ENCODE data around the gene RAPGEF1. TPM values are rescaled to one million over a fixed set of nuclear protein-coding genes. Genes with fewer than 3 reads are reported as not detected.

The RAPGEF1 gene
- total RNA-seq, 1 donor from 2014 or later = 19.8 TPM

DNA sequence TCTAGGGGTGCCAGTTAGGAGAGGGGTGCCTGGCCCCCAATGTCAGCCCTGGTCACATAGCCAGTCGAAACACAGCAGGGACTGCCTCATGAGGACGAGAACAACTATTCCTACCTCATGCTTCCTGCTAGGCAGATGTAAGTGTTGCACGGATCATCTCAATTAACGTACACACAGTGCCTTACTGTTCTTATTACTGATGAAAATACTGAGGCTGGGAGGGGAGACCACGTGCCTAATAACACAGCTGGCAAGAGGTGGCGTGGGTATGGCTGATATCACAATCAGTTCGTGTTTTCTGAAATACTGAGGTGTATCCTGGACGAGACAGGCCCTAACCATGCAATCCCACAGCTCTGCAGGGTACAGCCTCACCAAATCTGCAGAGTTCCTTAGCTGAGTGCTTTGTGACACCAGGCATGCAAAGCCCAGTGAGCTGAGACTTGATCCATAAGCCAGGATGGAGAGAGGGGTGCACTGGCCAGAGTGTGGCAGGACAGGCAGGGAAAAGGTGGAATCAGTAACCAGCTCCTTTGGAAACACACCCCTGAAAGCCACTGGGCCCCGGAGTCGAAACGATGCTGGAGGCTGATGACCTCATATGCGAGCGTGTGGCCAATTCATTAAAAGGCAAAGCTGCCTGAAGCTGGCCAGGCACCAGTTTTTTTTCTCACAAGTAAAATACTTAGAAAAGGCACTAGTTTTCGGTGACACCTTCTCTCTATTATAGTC lies 130.6 kb downstream of the RAPGEF1 start:
- Histone ChIP-seq H3K27me3 (ENCODE audit: control insufficient read depth in 3 of 3, insufficient read depth in 3 of 3, low read length in 3 of 3) (no peaks in the 10 kb centered on the region), H3K4me1 (ENCODE audit: control insufficient read depth in 3 of 3, insufficient read depth in 3 of 3, low read length in 3 of 3) (peaks cover 36 to 71% (median 51%) of the 10 kb centered on the region in 3 donors)

DNA sequence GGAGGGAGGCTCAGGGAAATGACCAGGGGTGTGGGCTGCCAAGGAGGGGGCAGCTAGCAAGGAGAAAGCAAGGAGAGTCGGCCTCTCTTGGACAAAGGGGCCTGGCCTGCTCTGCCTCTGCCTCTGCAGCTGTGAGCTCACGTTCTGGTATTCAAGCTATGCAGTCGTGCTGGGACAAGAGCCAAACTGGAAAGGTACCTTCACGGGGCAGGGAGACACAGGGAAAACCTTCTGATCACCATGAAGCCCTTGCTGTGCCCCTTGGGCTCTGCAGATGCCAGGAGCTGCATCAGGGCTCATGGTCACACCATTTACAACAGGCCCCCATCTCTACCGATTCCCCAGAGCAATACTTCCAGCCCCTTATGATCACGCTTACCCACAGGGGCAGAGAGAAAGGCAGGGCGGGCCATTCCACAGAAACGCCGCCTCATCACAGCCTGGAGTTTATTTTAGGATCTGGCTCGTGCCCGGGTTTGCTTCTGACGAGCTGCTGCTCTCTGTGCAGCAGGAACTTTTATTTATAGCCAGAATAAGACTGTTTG lies 131.3 kb downstream of the RAPGEF1 start:
- H3K4me1 ChIP-seq (ENCODE audit: control insufficient read depth in 3 of 3, insufficient read depth in 3 of 3, low read length in 3 of 3) = peaks cover 36 to 68% (median 51%) of the 10 kb centered on the region in 3 donors
- peak overlapping the region; percentile 60 to 66 (median 63) for H3K4me3 ChIP-seq (ENCODE audit: low read length in 3 of 3)
- no peaks in the 10 kb centered on the region for H3K27me3 ChIP-seq (ENCODE audit: control insufficient read depth in 3 of 3, insufficient read depth in 3 of 3, low read length in 3 of 3)
- H3K36me3 ChIP-seq (ENCODE audit: control insufficient read depth in 3 of 3, insufficient read depth in 3 of 3, low read length in 3 of 3) = peaks cover 34 to 40% (median 37%) of the 10 kb centered on the region in 3 donors
- H3K9me3 ChIP-seq (ENCODE audit: control insufficient read depth in 3 of 3, low read length in 3 of 3) = no peaks in the 10 kb centered on the region
- H3K9ac ChIP-seq (ENCODE audit: low read depth in 1 of 3, low read length in 3 of 3) = peak overlapping the region; percentile 71 to 87 (median 75)
- peak overlapping the region; percentile 91 for H3K27ac ChIP-seq (ENCODE audit: low read depth, low read length)

More for the DNA sequence above, 130.6 kb downstream of the RAPGEF1 start:
- peaks cover 31 to 37% (median 36%) of the 10 kb centered on the region in 3 donors for H3K36me3 ChIP-seq (ENCODE audit: control insufficient read depth in 3 of 3, insufficient read depth in 3 of 3, low read length in 3 of 3)
- no peaks in the 10 kb centered on the region for H3K9me3 ChIP-seq (ENCODE audit: control insufficient read depth in 3 of 3, low read length in 3 of 3)
- peak overlapping the region; percentile 11 to 66 (median 63) for H3K4me3 ChIP-seq (ENCODE audit: low read length in 3 of 3)
- peak overlapping the region; percentile 91 for H3K27ac ChIP-seq (ENCODE audit: low read depth, low read length)
- peak overlapping the region; percentile 15 to 87 (median 75) for H3K9ac ChIP-seq (ENCODE audit: low read depth in 1 of 3, low read length in 3 of 3)

DNA sequence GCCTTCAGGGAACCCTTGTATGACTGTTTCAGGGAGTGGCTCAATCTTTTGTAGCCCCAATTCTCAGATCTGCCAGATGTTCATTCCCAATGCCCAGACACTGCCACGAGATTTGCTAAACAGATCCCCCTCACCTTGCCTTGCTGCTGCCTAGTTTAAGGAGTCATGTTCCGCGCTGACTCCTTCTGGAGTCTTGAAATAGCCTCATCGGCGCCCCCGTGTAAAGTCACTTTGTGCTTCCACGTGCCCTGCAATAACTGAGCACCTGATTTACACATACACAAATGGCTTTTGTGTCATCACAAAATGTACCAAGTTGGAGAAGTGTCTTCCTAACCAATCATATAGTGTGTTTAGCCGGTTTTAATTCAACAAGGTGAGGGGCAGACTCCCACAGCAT lies 132.3 kb downstream of the RAPGEF1 start:
- H3K4me3 ChIP-seq (ENCODE audit: low read length in 3 of 3) = peak overlapping the region in 2 of 3 donors; percentile 51 to 63
- H3K27me3 ChIP-seq (ENCODE audit: control insufficient read depth in 3 of 3, insufficient read depth in 3 of 3, low read length in 3 of 3) = no peaks in the 10 kb centered on the region
- peaks cover 36 to 42% (median 36%) of the 10 kb centered on the region in 3 donors for H3K36me3 ChIP-seq (ENCODE audit: control insufficient read depth in 3 of 3, insufficient read depth in 3 of 3, low read length in 3 of 3)
- peak overlapping the region; percentile 91 for H3K27ac ChIP-seq (ENCODE audit: low read depth, low read length)
- peaks cover 36 to 59% (median 46%) of the 10 kb centered on the region in 3 donors for H3K4me1 ChIP-seq (ENCODE audit: control insufficient read depth in 3 of 3, insufficient read depth in 3 of 3, low read length in 3 of 3)
- H3K9me3 ChIP-seq (ENCODE audit: control insufficient read depth in 3 of 3, low read length in 3 of 3) = no peaks in the 10 kb centered on the region
- H3K9ac ChIP-seq (ENCODE audit: low read depth in 1 of 3, low read length in 3 of 3) = peak overlapping the region; percentile 71 to 87 (median 75)

DNA sequence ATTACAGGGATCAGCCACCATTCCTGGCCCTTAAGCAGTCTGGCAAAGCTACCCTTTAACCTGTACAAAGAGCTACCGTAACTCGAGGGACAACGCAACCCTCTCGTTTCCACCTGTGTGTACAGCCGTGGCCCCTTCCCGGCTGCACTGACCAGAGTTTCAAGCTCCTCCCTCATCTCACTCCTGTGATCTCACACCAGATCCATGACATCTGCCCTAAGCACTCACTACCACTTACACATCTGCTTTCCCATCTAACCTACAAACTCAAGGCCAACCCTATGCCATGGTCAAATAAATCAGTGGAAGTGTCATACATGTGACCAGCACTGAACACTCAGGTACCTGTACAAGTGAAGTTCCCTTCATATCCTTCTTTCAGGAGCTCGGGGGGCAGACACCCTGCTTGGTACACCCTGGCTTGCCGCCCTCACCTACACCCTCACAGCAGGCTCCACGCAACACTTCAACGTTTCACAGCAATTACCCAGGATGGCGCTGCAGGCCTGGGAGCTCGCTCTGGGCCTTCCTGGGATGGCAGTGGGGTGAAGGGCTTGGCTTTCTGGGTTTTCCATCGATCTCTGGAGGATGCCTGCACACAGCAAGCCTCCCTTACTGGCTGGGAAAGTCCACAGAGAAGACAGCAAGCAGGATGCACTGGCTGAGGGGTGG lies 132.8 kb downstream of the RAPGEF1 start:
- Histone ChIP-seq H3K4me3 (ENCODE audit: low read length in 3 of 3) (no peak overlapping the region), H3K9ac (ENCODE audit: low read depth in 1 of 3, low read length in 3 of 3) (no peak overlapping the region), H3K27ac (ENCODE audit: low read depth, low read length) (no peak overlapping the region), H3K27me3 (ENCODE audit: control insufficient read depth in 3 of 3, insufficient read depth in 3 of 3, low read length in 3 of 3) (no peaks in the 10 kb centered on the region), H3K4me1 (ENCODE audit: control insufficient read depth in 3 of 3, insufficient read depth in 3 of 3, low read length in 3 of 3) (peaks cover 36 to 54% (median 42%) of the 10 kb centered on the region in 3 donors), H3K9me3 (ENCODE audit: control insufficient read depth in 3 of 3, low read length in 3 of 3) (no peaks in the 10 kb centered on the region), H3K36me3 (ENCODE audit: control insufficient read depth in 3 of 3, insufficient read depth in 3 of 3, low read length in 3 of 3) (peaks cover 34 to 43% (median 38%) of the 10 kb centered on the region in 3 donors)

DNA sequence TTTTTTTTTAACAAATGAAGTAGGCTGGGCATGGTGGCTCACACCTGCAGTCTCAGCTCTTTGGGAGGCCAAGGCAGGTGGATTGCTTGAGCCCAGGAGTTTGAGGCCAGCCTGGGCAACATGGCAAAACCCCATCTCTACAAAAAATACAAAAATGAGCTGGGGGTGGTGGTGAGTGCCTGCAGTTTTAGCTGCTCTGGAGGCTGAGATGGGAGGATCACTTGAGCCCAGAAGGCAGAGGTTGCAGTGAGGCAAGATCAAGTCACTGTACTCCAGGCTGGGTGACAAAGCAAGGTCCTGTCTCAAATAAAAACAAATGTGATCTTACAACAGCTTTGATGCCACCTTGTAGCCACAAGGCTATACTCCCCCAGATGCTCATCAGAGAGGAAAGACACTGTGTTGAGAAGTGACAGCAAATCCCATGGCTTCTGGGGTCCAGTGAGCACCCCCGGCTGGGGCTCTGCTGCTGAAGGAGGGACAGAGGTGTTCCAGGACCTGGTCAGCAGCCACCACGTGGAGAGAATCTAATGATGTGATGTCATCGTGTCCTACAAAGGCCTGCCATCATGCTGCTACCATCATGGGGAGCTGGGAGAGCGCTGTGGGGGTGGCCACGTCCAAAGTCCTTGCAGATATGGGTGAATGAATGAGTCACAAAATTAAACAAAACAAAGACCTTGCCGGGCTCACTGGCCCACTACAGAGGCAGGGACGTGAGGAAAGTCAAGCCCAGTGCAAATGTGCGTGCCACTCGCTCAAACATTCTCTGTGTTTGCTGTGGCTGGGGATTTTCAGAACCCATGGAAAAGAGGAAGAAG lies 133.9 kb downstream of the RAPGEF1 start:
- Histone ChIP-seq H3K27me3 (ENCODE audit: control insufficient read depth in 3 of 3, insufficient read depth in 3 of 3, low read length in 3 of 3) (no peaks in the 10 kb centered on the region), H3K36me3 (ENCODE audit: control insufficient read depth in 3 of 3, insufficient read depth in 3 of 3, low read length in 3 of 3) (peaks cover 44 to 48% (median 47%) of the 10 kb centered on the region in 3 donors), H3K9ac (ENCODE audit: low read depth in 1 of 3, low read length in 3 of 3) (peak overlapping the region in 1 of 3 donors; percentile 25), H3K9me3 (ENCODE audit: control insufficient read depth in 3 of 3, low read length in 3 of 3) (no peaks in the 10 kb centered on the region), H3K27ac (ENCODE audit: low read depth, low read length) (no peak overlapping the region), H3K4me1 (ENCODE audit: control insufficient read depth in 3 of 3, insufficient read depth in 3 of 3, low read length in 3 of 3) (peaks cover 35 to 43% (median 41%) of the 10 kb centered on the region in 3 donors), H3K4me3 (ENCODE audit: low read length in 3 of 3) (no peak overlapping the region)

DNA sequence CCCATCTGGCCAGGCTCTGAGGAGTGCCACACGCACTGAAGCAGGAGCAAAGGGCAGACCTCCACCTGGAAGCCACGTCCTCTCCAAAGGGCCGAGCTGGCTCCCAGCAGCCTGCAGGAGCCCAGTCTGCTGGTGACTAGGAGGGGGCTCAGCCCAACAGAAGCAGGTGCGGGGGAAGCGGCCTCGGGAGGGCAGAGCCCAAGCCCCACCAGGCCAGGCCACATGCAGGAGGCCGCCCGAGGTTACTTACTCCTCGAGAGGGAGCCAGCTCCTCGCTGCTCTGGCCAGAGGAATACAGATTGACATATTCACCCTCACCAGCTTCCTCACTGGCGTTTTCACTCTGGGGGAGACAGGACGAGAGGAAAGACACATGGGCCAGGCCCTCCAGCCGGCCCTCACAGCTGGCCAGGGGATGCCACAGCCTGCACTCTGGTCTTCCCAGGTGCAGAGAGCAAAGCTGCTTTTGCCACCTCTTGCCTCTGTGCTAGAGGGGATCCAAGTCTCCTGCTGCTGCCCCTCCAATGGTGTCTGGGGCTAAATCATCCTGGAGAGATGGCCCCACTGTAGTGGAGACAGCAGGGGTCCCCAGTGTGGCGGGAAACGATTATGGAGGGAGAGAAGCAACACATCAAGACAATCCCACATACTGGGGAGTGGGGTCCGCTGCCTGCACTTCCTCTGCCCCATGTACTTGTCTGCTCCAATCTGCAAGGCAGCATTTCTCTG lies 136.0 kb downstream of the RAPGEF1 start:
- no peak overlapping the region for H3K27ac ChIP-seq (ENCODE audit: low read depth, low read length)
- peaks cover 54 to 56% (median 55%) of the 10 kb centered on the region in 3 donors for H3K36me3 ChIP-seq (ENCODE audit: control insufficient read depth in 3 of 3, insufficient read depth in 3 of 3, low read length in 3 of 3)
- no peak overlapping the region for H3K9ac ChIP-seq (ENCODE audit: low read depth in 1 of 3, low read length in 3 of 3)
- no peaks in the 10 kb centered on the region for H3K27me3 ChIP-seq (ENCODE audit: control insufficient read depth in 3 of 3, insufficient read depth in 3 of 3, low read length in 3 of 3)
- H3K4me3 ChIP-seq (ENCODE audit: low read length in 3 of 3) = no peak overlapping the region
- no peaks in the 10 kb centered on the region for H3K9me3 ChIP-seq (ENCODE audit: control insufficient read depth in 3 of 3, low read length in 3 of 3)
- peaks cover 14 to 22% (median 21%) of the 10 kb centered on the region in 3 donors for H3K4me1 ChIP-seq (ENCODE audit: control insufficient read depth in 3 of 3, insufficient read depth in 3 of 3, low read length in 3 of 3)

DNA sequence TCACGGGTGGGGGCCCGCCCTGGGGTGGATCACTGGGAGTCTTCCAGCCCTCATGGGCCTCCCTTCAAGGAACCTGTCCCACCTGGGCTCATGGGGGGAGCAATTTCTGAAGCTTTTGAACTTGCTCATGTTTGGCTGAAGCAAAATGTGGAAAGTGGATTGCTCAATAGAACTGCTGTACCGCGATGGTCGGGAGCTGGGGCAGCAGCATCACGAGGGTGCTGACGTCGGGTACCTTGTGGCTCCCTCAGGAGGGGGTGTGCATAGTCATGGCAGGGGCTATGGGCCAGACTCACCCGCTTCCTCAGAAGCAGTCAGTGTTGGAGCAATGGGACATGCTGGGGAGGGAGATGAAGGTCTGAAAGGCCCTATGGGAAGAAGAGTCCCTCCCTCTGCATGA lies 136.7 kb downstream of the RAPGEF1 start:
- Histone ChIP-seq H3K4me3 (ENCODE audit: low read length in 3 of 3) (no peak overlapping the region), H3K9ac (ENCODE audit: low read depth in 1 of 3, low read length in 3 of 3) (no peak overlapping the region), H3K27ac (ENCODE audit: low read depth, low read length) (no peak overlapping the region), H3K36me3 (ENCODE audit: control insufficient read depth in 3 of 3, insufficient read depth in 3 of 3, low read length in 3 of 3) (peaks cover 58 to 60% (median 59%) of the 10 kb centered on the region in 3 donors), H3K4me1 (ENCODE audit: control insufficient read depth in 3 of 3, insufficient read depth in 3 of 3, low read length in 3 of 3) (peaks cover 8 to 16% (median 14%) of the 10 kb centered on the region in 3 donors), H3K27me3 (ENCODE audit: control insufficient read depth in 3 of 3, insufficient read depth in 3 of 3, low read length in 3 of 3) (no peaks in the 10 kb centered on the region), H3K9me3 (ENCODE audit: control insufficient read depth in 3 of 3, low read length in 3 of 3) (no peaks in the 10 kb centered on the region)

DNA sequence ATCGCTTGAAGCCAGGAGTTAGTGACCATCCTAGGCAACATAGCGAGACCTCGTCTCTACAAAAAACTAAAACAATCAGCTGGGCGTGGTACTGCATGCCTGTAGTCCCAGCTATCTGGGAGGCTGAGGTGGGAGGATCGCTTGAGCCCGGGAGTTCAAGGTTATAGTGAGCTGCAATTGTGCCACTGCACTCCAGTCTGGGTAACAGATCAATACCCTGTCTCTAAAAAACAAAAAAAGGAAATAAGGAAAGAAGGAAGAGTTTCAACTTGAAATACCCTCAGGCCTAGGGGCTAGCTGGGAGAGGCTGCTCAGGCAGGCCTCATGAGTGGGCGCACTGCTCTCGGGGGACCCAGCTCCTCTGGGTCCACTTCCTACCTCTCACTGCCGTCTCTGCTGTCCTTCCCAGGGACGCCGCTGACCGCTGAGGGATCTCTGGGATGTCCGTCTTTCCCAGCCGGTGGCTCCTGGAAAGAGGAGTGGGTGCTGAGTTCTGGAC lies 138.1 kb downstream of the RAPGEF1 start:
- Histone ChIP-seq H3K27ac (ENCODE audit: low read depth, low read length) (no peak overlapping the region), H3K36me3 (ENCODE audit: control insufficient read depth in 3 of 3, insufficient read depth in 3 of 3, low read length in 3 of 3) (peaks cover 68 to 75% (median 70%) of the 10 kb centered on the region in 3 donors)

DNA sequence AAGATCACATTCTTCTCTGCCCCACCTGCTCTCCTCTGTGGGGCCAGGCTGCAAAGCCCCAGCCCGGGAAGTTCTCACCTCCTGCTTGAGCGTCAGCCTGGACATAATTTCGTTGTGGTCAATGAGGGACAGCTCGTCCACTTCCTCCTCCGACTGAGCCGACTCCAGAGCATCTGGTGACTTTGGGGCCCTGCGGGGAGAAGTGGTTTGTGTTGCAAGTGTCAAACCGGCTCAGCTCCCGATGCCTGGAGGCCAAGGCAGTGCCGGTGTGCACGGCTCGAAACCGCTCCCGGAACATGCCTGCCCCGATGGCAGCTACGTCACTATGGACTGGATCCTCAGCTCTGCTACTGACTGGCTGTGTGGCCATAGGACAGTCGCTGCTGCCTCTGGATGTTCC lies 141.8 kb downstream of the RAPGEF1 start:
- Histone ChIP-seq H3K27ac (ENCODE audit: low read depth, low read length) (no peak overlapping the region), H3K9me3 (ENCODE audit: control insufficient read depth in 3 of 3, low read length in 3 of 3) (no peaks in the 10 kb centered on the region), H3K27me3 (ENCODE audit: control insufficient read depth in 3 of 3, insufficient read depth in 3 of 3, low read length in 3 of 3) (no peaks in the 10 kb centered on the region), H3K4me3 (ENCODE audit: low read length in 3 of 3) (no peak overlapping the region), H3K36me3 (ENCODE audit: control insufficient read depth in 3 of 3, insufficient read depth in 3 of 3, low read length in 3 of 3) (peaks cover 67 to 80% (median 67%) of the 10 kb centered on the region in 3 donors), H3K4me1 (ENCODE audit: control insufficient read depth in 3 of 3, insufficient read depth in 3 of 3, low read length in 3 of 3) (peaks cover 2 to 20% (median 17%) of the 10 kb centered on the region in 3 donors), H3K9ac (ENCODE audit: low read depth in 1 of 3, low read length in 3 of 3) (no peak overlapping the region)

More for the DNA sequence above, 138.1 kb downstream of the RAPGEF1 start:
- no peak overlapping the region for H3K4me3 ChIP-seq (ENCODE audit: low read length in 3 of 3)
- H3K9ac ChIP-seq (ENCODE audit: low read depth in 1 of 3, low read length in 3 of 3) = peak overlapping the region in 1 of 3 donors; percentile 23
- no peaks in the 10 kb centered on the region for H3K27me3 ChIP-seq (ENCODE audit: control insufficient read depth in 3 of 3, insufficient read depth in 3 of 3, low read length in 3 of 3)
- no peaks in the 10 kb centered on the region for H3K9me3 ChIP-seq (ENCODE audit: control insufficient read depth in 3 of 3, low read length in 3 of 3)
- H3K4me1 ChIP-seq (ENCODE audit: control insufficient read depth in 3 of 3, insufficient read depth in 3 of 3, low read length in 3 of 3) = peaks cover 0 to 2% (median 1%) of the 10 kb centered on the region in 3 donors
